Breast epithelium (tissue), 3 donors: ENCODE measurements around the gene TSC22D3.

ENCODE experiments used
- POLR2A ChIP-seq: fragments of 450-650 bp; IDR thresholded peaks from one replicate; pipeline ENCODE4 v1.6.1; 2016; ENCODE audit warnings: antibody characterized with exemption, mild to moderate bottlenecking, moderate library complexity
- POLR2AphosphoS5 ChIP-seq, 3 donors: sonication (generic); formaldehyde crosslinking; IDR thresholded peaks; one replicate each; pipeline ENCODE4 v1.6.1; 2017; ENCODE audit warnings: antibody characterized with exemption in 3 of 3
- TF ChIP-seq, protein P1 (sequence below), 3 donors: fragments of 450-650 bp; IDR thresholded peaks; one replicate each; pipeline ENCODE4 v1.5.1; 2016 to 2017; ENCODE audit warnings: antibody characterized with exemption in 3 of 3, mild to moderate bottlenecking in 3 of 3, moderate library complexity in 3 of 3

DNA sequence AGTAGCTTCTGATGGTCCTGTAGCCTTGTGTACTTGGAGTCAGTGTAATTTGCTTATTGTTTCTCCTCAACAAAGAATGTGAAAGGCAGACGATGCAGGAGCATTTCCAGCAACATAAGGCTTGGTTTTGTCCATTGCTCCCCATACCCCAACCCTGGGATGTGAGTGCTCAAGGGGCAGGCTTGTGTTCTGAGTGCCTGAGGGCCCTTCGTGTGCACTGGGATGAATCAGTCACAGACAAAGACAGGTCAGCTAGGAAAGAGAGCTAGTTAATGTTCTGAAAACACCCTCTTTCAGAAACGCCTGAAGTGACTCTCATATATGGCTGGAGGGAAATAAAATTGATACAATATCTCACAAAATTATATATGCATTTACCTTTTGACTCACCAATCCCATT is 88.1 kb downstream of the TSC22D3 start:
- TF ChIP-seq POLR2A = no peak
- TF ChIP-seq POLR2AphosphoS5 (IDR thresholded peaks at IDR 0.05) = no peak
- TF ChIP-seq, protein P1, sequence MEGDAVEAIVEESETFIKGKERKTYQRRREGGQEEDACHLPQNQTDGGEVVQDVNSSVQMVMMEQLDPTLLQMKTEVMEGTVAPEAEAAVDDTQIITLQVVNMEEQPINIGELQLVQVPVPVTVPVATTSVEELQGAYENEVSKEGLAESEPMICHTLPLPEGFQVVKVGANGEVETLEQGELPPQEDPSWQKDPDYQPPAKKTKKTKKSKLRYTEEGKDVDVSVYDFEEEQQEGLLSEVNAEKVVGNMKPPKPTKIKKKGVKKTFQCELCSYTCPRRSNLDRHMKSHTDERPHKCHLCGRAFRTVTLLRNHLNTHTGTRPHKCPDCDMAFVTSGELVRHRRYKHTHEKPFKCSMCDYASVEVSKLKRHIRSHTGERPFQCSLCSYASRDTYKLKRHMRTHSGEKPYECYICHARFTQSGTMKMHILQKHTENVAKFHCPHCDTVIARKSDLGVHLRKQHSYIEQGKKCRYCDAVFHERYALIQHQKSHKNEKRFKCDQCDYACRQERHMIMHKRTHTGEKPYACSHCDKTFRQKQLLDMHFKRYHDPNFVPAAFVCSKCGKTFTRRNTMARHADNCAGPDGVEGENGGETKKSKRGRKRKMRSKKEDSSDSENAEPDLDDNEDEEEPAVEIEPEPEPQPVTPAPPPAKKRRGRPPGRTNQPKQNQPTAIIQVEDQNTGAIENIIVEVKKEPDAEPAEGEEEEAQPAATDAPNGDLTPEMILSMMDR (IDR thresholded peaks at IDR 0.05) = no peak
